NCI-H1436 treated with DMSO at 0.1 percent for 48 hours (cell line): ENCODE data around the gene GIPC2.

Experiments
- DNase-seq: peaks from one replicate; lab custom pipeline; 2025; lab: John Stamatoyannopoulos, UW

GIPC2 gene

DNA sequence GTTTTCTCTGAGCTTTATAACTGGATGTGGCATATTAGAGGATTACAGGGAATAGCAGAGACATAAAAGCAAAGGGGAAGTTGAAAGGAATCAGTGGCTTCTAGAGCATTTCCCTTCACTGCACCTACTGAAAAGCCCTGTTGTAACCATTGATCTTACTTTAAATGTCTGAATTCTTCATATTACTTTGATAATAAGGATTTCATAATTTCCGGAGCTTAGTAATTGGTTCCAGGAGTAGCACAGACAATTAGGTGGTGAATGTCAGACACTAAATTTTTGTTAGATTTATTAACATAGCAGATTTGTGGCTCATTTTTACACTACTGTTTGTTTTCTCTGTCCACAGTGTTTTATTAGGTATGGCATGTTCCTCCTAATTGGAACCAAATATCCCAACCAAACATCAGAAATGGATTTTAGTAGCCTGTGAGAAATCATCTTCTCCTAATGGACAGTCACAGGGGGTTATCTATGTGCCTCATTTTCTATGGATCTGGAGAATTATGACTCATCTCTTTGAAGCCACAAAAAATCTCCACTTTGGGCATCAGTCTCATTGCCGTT, 100.5 kb downstream of the GIPC2 start:
- DNase-seq: no peak

DNA sequence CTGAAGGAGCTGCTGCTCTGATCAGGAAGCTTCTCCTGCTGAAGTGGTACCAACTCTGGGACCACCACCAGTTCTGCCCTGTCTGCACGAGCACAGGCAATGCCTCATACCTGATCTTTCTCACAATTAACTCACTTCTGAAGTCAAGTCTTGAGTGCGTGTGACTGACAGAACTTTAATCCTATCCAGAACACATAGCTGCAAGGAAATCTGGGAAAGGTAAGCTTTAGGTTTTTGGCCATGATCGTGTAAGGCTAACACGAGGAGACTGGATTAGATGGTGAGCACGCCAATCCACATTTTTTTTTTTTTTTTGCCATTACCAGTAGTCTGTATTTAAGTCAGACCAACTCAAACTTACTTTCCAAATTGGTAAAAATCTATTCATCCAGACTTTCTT, 101.3 kb downstream of the GIPC2 start:
- DNase-seq: no peak

GRCh38 chr1:78153092-78153736, 107.4 kb downstream of the GIPC2 start:
- DNase-seq: no peak

DNA sequence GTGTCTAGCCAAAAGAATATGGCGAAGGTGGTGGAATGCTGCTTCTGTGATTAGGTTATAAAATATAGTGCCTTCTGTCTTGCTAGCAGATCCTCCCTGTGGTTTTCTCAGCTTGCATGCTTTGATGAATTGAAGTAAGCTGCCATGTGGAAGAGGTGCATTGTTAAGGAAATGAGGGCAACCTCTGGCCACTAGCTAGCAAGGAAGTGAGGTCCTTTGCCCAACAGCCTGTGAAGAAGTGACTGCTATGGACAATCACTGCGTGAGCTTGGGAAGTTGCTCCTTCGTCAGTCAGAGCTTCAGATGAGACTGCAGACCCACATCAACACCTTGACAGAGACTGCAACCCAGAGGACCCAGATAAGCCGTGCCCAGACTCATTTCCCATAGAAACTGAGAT, 109.4 kb downstream of the GIPC2 start:
- no peak for DNase-seq

DNA sequence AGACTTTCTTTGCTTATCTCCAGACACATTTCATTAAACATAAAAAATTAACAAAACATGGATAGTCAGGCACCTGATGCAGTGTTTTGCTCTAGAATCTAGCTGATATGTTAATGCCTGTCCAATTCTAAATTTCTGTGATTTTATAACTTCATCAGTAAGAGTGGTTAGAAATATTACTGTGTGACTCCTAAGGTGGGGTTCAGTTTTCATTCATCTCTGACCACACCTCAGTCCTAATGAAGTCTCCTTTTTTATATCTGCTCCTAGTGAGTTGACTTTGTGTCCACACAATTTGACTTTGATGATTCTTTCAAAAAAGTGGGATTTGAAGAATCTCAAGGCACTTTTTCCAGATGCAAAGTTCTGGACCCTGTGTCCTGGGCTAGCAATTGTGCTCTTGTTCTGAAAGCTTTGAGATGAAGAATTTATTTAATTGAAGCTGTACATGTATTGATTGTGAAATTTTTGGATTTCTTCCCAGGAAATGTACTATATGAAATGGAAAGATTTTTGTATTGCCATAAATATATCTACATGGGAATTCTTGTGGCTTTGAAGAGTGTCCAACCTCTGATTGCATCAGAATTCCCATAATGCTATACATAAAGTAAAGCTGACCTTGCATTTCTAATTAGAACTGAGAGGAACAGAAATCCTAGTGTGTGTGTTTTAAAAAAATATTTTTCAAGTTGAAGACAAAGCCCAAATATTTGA, 111.2 kb downstream of the GIPC2 start:
- DNase-seq: no peak

DNA sequence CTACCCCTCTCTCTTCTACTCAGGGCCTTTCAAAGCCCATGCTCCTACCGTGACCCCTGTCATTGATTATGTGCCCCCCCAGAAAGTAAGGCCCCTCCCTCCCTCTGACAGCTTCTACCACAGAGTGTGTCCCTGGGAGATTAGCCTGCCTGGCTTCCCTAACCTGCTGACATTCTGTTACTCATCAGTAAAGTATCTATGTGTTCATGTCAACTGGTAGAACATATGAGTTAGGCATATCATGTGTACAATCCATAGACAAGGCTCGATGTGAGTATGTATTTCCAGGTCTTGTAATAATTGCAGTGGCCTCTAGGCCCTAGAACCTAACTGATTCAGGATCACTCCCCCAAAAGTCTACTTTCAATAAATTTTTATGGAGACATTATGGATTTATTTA, 120.0 kb downstream of the GIPC2 start:
- DNase-seq: no peak

DNA sequence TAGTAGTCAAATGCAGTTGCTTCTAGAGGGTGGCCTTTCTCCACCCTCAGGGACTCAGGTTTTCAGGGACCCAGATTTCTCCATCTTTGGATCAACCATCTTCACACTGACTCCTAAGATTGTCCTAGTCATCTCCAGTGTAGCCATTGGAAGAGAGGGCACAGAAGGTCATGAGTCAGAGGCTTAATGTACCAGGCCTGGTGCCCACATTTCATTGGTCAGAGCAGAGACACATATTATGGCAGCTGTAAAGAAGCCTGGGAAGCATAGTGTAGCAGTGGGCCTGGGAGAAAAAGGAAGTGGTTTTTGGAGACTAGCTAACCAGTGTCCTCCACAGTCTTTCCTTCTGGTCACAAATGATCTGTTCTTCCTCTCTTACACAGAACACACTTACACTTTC, 122.5 kb downstream of the GIPC2 start:
- no peak for DNase-seq

GRCh38 chr1:78170859-78171258, 125.1 kb downstream of the GIPC2 start:
- DNase-seq: no peak

DNA sequence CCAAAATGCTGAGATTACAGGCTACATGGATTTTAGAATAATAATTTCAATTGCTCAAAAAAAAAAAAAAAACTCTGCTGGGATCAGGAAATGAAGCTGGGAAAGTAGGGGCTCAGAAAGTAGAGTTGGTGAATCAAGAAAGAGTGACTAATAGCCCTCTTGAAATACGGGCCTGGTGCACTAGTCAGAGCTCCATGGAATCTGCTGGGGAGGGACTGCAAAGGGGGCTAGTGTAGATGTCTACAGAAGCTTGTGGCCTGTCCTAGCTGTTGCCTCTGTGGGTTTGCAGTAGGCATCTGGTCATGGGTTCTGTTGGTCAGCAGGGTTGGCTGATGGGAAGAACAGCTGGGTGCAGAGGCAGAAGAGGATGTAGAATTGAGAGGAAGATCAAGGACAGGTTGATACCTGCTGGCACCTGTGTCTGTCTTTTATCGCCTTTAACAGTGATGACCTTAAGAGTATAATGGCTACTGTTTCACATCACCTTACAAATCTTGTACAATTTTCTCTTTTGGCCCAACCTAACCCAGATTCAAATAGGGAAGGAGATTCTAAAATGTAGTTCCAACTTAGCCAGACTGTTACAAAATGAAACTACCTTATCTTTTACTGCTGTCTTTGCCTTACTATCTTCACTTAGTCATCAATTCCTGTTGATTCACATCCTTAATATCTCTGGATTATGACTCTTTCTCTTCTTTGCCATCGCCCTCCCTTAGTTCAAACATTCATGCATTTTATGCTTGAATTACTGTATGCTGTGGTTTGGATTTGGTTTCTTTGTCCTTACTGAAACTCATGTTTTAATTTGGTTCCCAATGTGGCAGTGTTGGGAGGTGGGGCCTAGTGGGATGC, 126.2 kb downstream of the GIPC2 start:
- no peak for DNase-seq

DNA sequence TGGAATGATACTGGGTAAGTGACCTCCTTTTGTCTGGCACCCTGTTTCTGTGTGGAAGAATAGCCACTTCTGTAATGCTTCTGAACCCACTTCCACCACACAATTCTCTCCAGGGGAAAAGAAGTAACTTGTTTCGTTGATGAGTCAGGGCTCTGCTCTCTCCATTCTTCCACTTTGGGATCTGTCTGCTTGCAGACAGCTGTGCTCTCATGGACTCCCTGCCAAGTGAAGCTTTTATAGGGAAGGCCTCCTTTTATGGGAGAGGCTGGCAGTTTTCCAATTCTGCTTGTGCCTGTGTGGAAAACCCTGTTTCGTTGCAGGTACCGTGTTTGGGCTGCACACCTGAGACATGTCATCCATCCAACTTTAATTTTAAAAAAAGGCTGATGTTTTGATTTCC, 130.7 kb downstream of the GIPC2 start:
- DNase-seq: no peak

- DNase-seq: no peak
Measured at GRCh38 chr1:78177708-78178270, 132.0 kb downstream of the GIPC2 start.

- no peak for DNase-seq
Measured at GRCh38 chr1:78178816-78179215, 133.1 kb downstream of the GIPC2 start.

GRCh38 chr1:78184460-78185072, 138.8 kb downstream of the GIPC2 start:
- no peak for DNase-seq
